ENCODE measurements around the gene PHLDB3. TPM values are rescaled to one million over a fixed set of nuclear protein-coding genes. Genes with fewer than 3 reads are reported as not detected.

The PHLDB3 gene
- total RNA-seq, 2 experiments from 2014 or later: 6.0 to 20.6 TPM

DNA sequence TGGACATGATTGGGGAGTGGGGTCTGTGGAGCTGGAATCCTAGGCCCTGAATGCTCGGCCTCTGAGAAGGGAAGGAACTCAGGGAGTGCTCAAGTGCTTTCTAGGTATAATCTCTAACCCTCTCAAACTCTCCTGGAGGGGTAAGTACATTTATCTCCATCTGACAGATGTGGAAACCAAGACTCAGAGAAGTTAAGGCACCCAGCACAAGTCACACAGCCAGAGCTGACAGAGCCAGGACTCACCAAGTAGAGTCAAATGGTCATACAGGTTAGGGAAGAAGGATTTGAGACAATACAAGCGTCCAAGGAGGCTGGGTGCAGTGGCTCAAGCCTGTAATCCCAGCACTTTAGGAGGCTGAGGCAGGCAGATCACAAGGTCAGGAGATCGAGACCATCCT lies 26.2 kb downstream of the PHLDB3 start:
- no peak overlapping the region for H3K27ac ChIP-seq (ENCODE audit: low read depth, low read length, poor library complexity, severe bottlenecking)
- H2AFZ ChIP-seq (ENCODE audit: low read length): no peak overlapping the region
- no peaks in the 10 kb centered on the region for H3K36me3 ChIP-seq (ENCODE audit: insufficient read depth, low read length)
- H3K9me2 ChIP-seq (ENCODE audit: insufficient read depth, low read length): no peaks in the 10 kb centered on the region
- TF ChIP-seq, protein P1, sequence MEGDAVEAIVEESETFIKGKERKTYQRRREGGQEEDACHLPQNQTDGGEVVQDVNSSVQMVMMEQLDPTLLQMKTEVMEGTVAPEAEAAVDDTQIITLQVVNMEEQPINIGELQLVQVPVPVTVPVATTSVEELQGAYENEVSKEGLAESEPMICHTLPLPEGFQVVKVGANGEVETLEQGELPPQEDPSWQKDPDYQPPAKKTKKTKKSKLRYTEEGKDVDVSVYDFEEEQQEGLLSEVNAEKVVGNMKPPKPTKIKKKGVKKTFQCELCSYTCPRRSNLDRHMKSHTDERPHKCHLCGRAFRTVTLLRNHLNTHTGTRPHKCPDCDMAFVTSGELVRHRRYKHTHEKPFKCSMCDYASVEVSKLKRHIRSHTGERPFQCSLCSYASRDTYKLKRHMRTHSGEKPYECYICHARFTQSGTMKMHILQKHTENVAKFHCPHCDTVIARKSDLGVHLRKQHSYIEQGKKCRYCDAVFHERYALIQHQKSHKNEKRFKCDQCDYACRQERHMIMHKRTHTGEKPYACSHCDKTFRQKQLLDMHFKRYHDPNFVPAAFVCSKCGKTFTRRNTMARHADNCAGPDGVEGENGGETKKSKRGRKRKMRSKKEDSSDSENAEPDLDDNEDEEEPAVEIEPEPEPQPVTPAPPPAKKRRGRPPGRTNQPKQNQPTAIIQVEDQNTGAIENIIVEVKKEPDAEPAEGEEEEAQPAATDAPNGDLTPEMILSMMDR (conservative IDR thresholded peaks at IDR 0.05; ENCODE audit: low read length): no peak
- no peak for TF ChIP-seq EZH2phosphoT487 (IDR thresholded peaks at IDR 0.05; ENCODE audit: borderline replicate concordance, low read depth, low read length)
- H3K4me3 ChIP-seq (ENCODE audit: low read depth, low read length, poor library complexity, severe bottlenecking): no peak overlapping the region
- no peaks in the 10 kb centered on the region for H3K79me2 ChIP-seq (ENCODE audit: insufficient read depth, low read depth, low read length)
- H4K20me1 ChIP-seq (ENCODE audit: insufficient read depth, low read length): no peaks in the 10 kb centered on the region
- no peaks in the 10 kb centered on the region for H3K4me1 ChIP-seq (ENCODE audit: insufficient read depth, low read length, poor library complexity, severe bottlenecking)
- no peak for DNase-seq (ENCODE audit: low spot score)
- intact Hi-C loops (cut with micrococcal nuclease; ENCODE audit: unreplicated experiment): no loop called here
- no peaks in the 10 kb centered on the region for H3K9me3 ChIP-seq (ENCODE audit: low read length)
- BruUV-seq (replicated peaks): no TSS peak
- H3K4me2 ChIP-seq (ENCODE audit: low read length): no peak overlapping the region
- POLR2A ChIA-PET: no interaction called here
- CTCF ChIA-PET (ENCODE audit: unreplicated experiment): no interaction called here

DNA sequence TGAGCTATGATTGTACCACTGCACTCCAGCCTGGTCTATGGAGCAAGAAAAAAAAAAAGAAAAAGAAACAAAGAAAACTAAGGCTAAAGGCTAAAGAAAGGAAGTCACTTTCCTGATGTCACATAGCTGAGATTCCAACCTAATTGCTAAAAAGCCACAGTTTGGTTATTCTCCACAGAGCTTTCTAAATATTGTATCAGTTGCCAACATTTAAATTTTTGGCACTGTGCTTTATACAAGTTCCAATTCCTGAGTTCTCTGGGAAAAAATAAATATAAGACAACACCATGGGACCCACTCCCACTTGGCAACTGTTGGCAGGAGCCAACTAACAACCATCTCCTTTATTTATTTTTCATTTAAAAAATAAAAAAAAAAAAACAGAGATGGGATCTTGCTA lies 27.9 kb downstream of the PHLDB3 start:
- H3K79me2 ChIP-seq (ENCODE audit: insufficient read depth, low read depth, low read length): no peaks in the 10 kb centered on the region
- ChIA-PET CTCF (ENCODE audit: unreplicated experiment) (no interaction called here), POLR2A (interaction anchor here (0.6 to 0.7 kb wide), 2 partner anchors 20 to 55 kb away, joined by 3 to 4 read pairs; no protein-coding TSS in a partner anchor)
- no peak overlapping the region for H2AFZ ChIP-seq (ENCODE audit: low read length)
- H3K4me1 ChIP-seq (ENCODE audit: insufficient read depth, low read length, poor library complexity, severe bottlenecking): no peaks in the 10 kb centered on the region
- H3K9me2 ChIP-seq (ENCODE audit: insufficient read depth, low read length): no peaks in the 10 kb centered on the region
- no peak for DNase-seq (ENCODE audit: low spot score)
- no peaks in the 10 kb centered on the region for H4K20me1 ChIP-seq (ENCODE audit: insufficient read depth, low read length)
- no TSS peak for BruUV-seq (replicated peaks)
- no peak overlapping the region for H3K27ac ChIP-seq (ENCODE audit: low read depth, low read length, poor library complexity, severe bottlenecking)
- H3K9me3 ChIP-seq (ENCODE audit: low read length): no peaks in the 10 kb centered on the region
- TF ChIP-seq, protein P1 (conservative IDR thresholded peaks at IDR 0.05; ENCODE audit: low read length): no peak
- TF ChIP-seq EZH2phosphoT487 (IDR thresholded peaks at IDR 0.05; ENCODE audit: borderline replicate concordance, low read depth, low read length): no peak
- intact Hi-C loops (cut with micrococcal nuclease; ENCODE audit: unreplicated experiment): no loop called here
- H3K4me3 ChIP-seq (ENCODE audit: low read depth, low read length, poor library complexity, severe bottlenecking): no peak overlapping the region
- H3K36me3 ChIP-seq (ENCODE audit: insufficient read depth, low read length): no peaks in the 10 kb centered on the region
- no peak overlapping the region for H3K4me2 ChIP-seq (ENCODE audit: low read length)

DNA sequence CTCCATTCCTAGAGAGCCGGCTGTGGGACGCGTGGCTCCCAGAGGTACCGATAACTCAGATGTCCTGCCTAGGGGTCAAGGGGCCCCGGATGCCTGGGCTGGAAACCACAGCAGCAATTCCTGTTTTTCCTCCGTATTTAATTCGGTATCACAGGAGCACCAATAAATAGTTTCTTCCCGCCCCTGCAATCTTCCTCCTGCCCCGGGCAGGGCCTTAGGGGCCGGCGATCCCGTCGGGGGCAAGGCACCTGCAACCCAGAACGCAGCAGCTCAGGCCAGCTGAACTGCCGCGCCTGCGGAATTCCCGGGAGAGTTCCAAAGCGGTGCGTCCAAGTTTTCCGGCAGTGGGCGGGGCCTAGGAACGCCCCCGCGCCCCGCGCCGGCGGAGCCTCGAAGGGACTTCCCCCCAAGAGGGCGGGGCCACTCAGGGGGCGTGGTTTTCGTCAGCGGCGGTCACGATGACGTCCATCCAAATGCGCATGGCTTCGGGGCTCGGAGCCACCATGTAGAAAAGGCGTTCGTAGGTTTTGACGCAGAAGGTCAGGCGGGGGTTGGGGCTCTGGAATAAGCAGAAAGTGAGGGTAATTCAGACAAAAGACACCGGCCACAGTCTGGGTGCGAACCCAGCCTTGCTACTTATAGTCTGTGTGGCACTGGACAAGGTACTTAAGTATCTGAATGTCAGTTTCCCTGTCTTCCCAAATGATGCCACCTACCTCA lies 29.4 kb downstream of the PHLDB3 start:
- Histone ChIP-seq H2AFZ (ENCODE audit: low read length) (no peak overlapping the region), H3K27ac (ENCODE audit: low read depth, low read length, poor library complexity, severe bottlenecking) (no peak overlapping the region), H3K4me1 (ENCODE audit: insufficient read depth, low read length, poor library complexity, severe bottlenecking) (no peaks in the 10 kb centered on the region), H3K9me2 (ENCODE audit: insufficient read depth, low read length) (no peaks in the 10 kb centered on the region), H3K36me3 (ENCODE audit: insufficient read depth, low read length) (no peaks in the 10 kb centered on the region), H3K4me3 (ENCODE audit: low read depth, low read length, poor library complexity, severe bottlenecking) (no peak overlapping the region), H3K9me3 (ENCODE audit: low read length) (no peaks in the 10 kb centered on the region), H4K20me1 (ENCODE audit: insufficient read depth, low read length) (no peaks in the 10 kb centered on the region), H3K4me2 (ENCODE audit: low read length) (peak overlapping the region; percentile 14; the same call in 1 of the 2 replicates), H3K79me2 (ENCODE audit: insufficient read depth, low read depth, low read length) (no peaks in the 10 kb centered on the region)
- DNase-seq (ENCODE audit: low spot score): peak; percentile 17
- BruUV-seq (replicated peaks): no TSS peak
- ChIA-PET POLR2A (interaction anchor here (1.2 kb wide), 1 partner anchor 53 kb away, joined by 3 read pairs; no protein-coding TSS in a partner anchor), CTCF (ENCODE audit: unreplicated experiment) (no interaction called here)
- intact Hi-C loops (cut with micrococcal nuclease; ENCODE audit: unreplicated experiment): no loop called here
- TF ChIP-seq, protein P1 (conservative IDR thresholded peaks at IDR 0.05; ENCODE audit: low read length): no peak
- TF ChIP-seq EZH2phosphoT487 (IDR thresholded peaks at IDR 0.05; ENCODE audit: borderline replicate concordance, low read depth, low read length): no peak

Measured in OCI-LY7 (cell line).